HG03457 (cell line): ENCODE measurements around the gene CYB5A.

Source experiments
- ATAC-seq: cut with Tn5 transposase; IDR thresholded peaks from one replicate; pipeline ENCODE4 v1.9.1; 2021; ENCODE audit warnings: moderate number of reproducible peaks; ENCODE audit not compliant: unreplicated experiment

Gene CYB5A

GRCh38 chr18:74249181-74249968 lies 42.4 kb downstream of the CYB5A start:
- no peak for ATAC-seq

DNA sequence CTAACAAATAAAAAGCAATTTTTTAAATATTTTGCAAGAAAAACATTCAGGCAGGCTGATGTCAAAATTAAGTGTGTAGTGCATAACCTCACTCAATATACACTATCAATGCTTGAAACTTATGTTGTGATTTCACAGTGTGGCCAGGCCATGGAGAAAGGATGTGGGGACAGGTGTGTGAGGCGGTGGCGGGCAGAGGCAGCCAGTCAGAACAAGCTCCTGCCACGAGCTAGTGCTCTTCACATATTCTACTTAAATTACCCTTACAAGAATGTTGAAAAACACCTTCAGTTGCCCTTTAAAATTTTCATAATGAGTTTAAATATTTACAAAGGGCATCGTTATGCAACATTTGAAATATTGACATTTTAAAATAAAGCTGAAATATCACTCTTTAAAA lies 43.2 kb downstream of the CYB5A start:
- peak; percentile 75 for ATAC-seq

DNA sequence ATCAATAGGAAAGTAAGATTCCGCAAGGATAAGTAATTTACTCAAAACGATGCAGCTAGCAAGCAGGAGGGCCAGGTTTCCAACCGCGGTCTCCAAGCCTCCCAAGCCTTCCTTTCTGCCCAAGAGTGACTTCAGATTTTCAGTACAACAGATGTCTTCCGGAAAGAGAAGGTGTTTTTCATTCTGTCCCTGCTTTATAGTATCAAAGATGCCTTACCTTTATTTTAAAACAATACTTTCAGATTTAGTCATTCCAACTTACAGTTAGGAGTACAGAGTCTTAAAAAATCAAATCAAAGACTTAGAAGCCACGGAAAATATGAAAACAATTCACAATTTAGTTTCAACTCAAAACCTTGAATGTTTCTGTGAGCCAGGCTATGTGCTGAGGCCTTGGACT lies 43.6 kb downstream of the CYB5A start:
- no peak for ATAC-seq

DNA sequence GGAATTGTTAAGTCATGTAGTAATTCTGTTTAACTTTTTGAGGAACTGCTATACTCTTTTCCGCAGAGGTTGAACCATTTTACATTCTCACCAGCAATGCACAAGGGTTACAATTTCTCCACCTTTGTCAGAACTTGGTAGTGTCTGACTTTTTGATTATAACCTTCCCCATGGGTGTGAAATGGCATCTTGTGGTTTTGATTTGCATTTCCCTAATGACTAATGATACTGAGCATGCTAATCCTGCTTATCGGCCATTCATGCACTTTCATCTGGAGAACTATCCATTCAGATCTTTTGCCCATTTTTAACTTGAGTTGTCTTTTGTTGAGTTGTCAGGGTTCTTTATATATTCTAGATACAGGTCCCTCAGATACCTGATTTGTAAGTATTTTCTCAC lies 47.2 kb downstream of the CYB5A start:
- ATAC-seq, result no peak

DNA sequence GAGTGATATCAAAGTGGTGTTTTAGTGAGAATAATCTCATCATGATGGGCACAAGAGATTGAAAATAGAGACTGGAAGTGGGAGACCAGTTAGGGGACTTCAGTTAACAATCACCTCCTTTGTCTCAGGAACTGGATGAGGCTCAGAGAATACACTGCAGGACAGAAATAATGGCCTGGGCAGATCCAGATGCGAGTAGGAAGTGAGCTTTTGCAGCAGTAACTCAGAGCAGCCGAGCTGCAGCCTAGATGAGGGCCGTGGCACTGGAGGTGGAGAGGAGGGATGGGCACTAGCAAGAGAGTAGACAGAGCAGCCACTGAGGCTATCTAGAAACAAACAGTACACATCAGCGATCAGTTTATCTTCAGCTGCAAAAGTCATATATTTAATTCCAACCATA lies 48.6 kb downstream of the CYB5A start:
- no peak for ATAC-seq

- ATAC-seq, result no peak
Observed at GRCh38 chr18:74242438-74243096, 49.2 kb downstream of the CYB5A start.

DNA sequence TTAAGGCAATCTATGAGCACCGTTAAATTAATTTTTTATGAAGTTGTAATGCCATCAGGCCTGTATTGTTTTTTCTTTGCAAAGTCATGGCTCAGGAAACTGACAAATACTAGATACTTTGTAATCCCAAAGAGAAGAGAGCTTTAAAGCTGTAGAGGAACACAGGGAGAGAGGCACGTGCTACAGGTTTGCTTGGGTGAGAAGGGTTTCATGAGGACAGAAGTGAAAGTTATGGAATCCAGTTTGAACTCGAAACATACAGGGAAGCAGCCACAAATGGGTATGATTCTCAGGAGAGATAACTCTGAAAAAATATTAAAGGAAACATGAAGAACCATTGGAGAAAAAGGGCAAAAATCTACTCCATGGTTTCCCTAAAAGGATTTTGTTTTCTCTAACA lies 49.8 kb downstream of the CYB5A start:
- no peak for ATAC-seq

DNA sequence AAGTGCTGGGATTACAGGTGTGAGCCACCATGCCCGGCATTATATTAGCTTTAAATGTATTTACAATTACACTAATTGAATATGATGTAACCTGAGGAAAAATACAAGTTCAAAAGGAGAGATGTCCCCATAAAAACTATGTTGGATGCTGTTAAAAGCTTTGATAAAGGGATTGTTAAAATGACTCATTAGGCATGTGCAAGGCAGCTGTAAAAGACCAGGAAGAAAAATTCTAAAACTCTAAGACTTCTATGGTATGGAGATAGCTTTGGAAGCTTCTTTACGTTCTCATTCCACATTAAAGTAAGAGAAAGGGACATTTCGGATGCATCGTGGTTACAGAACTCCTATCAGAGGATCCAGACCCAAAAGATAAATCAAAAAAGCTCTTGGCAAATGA lies 50.3 kb downstream of the CYB5A start:
- no peak for ATAC-seq

DNA sequence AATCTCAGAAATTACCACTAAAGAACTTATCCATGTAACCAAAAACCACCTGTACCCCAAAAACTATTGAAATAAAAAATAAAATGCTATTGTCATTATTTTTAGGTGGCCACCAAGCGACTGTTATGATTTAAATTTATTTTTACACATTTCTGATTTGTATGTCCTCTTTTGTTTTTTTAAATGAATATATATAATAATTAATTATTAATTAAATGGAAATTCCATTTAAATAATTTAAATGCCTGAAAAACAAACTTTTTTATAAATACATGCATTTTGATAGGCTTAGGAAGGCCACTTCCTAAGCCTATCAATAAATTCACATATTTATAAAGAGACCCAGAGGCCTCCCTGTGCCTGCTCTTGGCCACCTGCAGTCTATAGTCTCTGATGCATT lies 52.2 kb downstream of the CYB5A start:
- ATAC-seq, result no peak

GRCh38 chr18:74234326-74235171 lies 57.2 kb downstream of the CYB5A start:
- ATAC-seq, result no peak

DNA sequence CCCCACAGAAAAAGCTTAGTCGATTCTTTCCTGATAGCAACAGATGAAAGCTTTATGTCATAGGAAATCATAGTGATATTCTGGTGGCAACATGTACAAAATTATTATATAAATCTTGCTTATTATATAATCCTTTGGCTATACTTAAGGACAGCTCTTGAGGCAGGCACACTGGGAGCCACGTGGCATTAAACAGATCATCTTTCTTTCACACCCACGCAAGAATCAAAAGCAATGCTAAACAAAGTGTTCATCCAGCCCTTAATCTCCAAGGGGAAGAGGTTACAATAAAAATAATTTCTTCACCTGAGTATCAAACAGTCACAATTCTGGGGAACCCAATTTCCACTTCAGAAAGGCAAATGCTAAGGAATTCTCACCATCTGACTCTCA lies 57.8 kb downstream of the CYB5A start:
- ATAC-seq, result no peak

DNA sequence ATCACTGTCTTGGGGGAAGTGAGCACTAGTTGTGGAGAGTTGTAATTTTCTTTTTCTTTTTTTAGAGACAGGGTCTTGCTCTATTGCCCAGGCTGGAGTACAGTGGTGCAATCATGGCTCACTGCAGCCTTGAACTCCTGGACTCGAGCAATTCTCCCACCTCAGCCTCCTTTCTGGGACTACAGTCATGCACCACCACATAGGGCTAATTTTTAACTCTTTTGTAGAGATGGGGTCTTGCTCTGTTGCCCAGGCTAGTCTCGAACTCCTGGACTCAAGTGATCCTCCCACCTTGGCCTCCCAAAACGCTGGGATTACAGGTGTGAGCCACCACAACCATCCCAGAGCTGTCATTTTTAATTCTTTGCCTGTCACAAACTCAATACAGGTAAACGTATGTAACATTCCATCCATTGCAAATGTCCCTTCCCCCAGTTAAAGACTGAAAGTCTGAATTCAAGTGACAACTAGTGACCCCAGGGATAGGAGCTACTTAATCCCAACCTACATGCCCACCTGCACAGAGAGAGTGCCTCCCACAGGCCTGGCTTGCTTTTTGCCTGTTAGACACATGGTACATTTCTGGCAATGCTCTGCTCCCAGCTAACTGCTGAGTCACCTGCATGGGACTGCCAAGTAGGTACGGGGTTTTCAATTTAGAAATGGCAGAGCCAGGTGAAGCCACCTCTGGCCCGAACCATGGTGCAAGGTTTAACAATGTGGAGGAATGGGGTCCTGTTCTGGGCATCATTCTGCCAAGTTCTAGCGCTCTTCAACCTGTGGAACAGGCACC lies 60.6 kb downstream of the CYB5A start:
- ATAC-seq, result no peak

- no peak for ATAC-seq
Observed at GRCh38 chr18:74229891-74230290, 61.9 kb downstream of the CYB5A start.

- no peak for ATAC-seq
Observed at GRCh38 chr18:74229005-74229404, 62.8 kb downstream of the CYB5A start.

DNA sequence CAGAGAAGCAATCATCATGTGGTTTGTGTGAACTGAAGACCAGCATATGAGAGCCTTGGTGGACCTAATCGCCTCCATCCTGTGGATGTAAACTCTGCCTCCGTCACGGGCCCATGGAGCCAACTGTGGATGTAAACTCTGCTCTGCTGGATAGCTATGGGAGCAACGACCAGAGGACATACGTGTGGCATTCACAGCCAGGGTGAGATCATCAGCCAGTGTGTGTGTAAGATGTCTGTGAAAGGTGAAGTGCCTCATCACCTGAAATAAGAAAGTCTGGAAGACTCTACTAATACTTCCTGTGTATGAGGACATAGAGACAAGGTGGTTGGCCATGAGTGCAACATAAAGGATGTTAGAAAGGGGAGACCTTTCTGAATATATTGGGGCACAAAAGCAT lies 63.5 kb downstream of the CYB5A start:
- no peak for ATAC-seq

DNA sequence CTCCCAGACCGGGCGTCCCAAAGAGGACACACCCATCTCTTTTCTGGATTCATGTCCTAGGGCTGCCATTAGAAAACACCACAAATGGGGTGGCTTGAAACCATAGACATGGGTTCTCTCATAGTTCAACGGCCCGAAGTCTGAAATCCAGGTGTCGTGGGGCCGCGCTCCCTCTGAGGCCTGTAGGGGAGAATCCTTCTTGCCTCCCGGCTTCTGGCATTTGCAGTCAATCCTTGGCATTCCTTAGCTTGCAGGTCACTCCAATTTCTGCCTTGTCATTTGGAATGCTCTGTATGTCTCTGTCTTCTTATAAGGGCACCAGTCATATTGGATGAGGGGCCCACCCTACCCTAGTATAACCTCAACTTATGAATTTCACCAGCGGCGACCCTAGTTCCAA lies 65.1 kb downstream of the CYB5A start:
- no peak for ATAC-seq

- no peak for ATAC-seq
Observed at GRCh38 chr18:74226156-74226555, 65.6 kb downstream of the CYB5A start.

- ATAC-seq, result no peak
Observed at GRCh38 chr18:74225193-74225840, 66.4 kb downstream of the CYB5A start.

DNA sequence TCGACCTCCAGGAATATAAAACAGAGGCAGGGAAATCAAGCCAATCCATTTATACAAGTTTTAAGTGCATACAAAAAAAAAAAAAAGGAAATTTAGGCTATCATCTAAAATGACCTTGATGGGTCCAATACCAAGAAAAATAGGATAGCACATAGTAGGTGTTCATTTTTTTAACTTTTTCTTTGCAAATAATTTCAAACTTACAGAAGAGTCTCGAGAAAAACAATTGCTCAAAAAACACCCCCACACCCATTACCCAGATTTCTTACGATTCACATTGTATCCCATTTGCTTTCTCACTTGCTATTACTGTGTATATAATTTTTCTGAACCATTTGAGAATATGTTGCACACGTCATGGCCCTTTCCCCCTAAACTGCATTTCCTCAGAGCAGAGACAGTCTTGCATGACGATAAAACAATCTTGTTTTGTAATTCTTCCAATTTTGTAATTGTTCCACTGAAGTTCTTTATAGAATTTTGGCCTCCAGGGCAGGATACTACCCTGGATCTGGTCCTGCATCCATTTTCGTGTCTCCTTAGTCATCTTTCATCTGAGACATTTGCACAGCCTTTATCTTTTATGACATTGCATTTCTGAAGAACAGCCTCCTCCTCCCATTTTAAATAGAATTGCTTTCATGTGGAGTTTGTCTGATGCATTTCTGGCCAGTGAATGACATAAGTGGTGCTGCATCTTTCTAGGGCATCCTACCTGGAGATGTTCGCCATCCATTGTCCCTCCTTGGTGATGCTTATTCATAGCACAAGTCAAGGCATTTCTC lies 68.9 kb downstream of the CYB5A start:
- ATAC-seq, result no peak

- ATAC-seq, result no peak
Observed at GRCh38 chr18:74221081-74221480, 70.7 kb downstream of the CYB5A start.
